ENCODE measurements around the gene FXR2.

Gene FXR2

GRCh38 chr17:7572588-7573323 lies 41.9 kb downstream of the FXR2 start:
- peak; percentile 99 for DNase-seq (ENCODE audit: low spot score)

GRCh38 chr17:7572338-7572587 lies 42.4 kb downstream of the FXR2 start:
- no peak for DNase-seq (ENCODE audit: low spot score)

- DNase-seq (ENCODE audit: low spot score) = no peak
These were observed 44.3 kb downstream of the FXR2 start for GRCh38 chr17:7570351-7570750.

- DNase-seq (ENCODE audit: low spot score) = no peak
These were observed 45.1 kb downstream of the FXR2 start for GRCh38 chr17:7569571-7569970.

GRCh38 chr17:7563115-7563869 lies 51.4 kb downstream of the FXR2 start:
- no peak for DNase-seq (ENCODE audit: low spot score)

- DNase-seq (ENCODE audit: low spot score) = no peak
These were observed 52.5 kb downstream of the FXR2 start for GRCh38 chr17:7562208-7562605.

- peak; percentile 82 for DNase-seq (ENCODE audit: low spot score)
These were observed 53.0 kb downstream of the FXR2 start, which contains the start of gene SENP3 for GRCh38 chr17:7561589-7562207. Gene SENP3 (plus strand): TSS chr17:7561919. CDS start chr17:7563077, 1,158 bp downstream.

GRCh38 chr17:7561028-7561575 lies 53.6 kb downstream of the FXR2 start:
- DNase-seq (ENCODE audit: low spot score) = peak; percentile 79

GRCh38 chr17:7560172-7561027 lies 54.3 kb downstream of the FXR2 start:
- no peak for DNase-seq (ENCODE audit: low spot score)

GRCh38 chr17:7559320-7560171 lies 55.2 kb downstream of the FXR2 start:
- DNase-seq (ENCODE audit: low spot score) = no peak

- no peak for DNase-seq (ENCODE audit: low spot score)
These were observed 56.0 kb downstream of the FXR2 start, which contains the start of gene TNFSF13 for GRCh38 chr17:7558544-7559319. Gene TNFSF13 (plus strand): TSS chr17:7558750. CDS start chr17:7559040, 290 bp downstream.

GRCh38 chr17:7557775-7558543 lies 56.7 kb downstream of the FXR2 start:
- DNase-seq (ENCODE audit: low spot score) = peak; percentile 84

- no peak for DNase-seq (ENCODE audit: low spot score)
These were observed 57.4 kb downstream of the FXR2 start for GRCh38 chr17:7557147-7557764.

GRCh38 chr17:7556627-7557026 lies 58.1 kb downstream of the FXR2 start:
- DNase-seq (ENCODE audit: low spot score) = no peak

GRCh38 chr17:7555320-7555948 lies 59.3 kb downstream of the FXR2 start:
- DNase-seq (ENCODE audit: low spot score) = no peak

GRCh38 chr17:7553356-7553755 lies 61.3 kb downstream of the FXR2 start:
- DNase-seq (ENCODE audit: low spot score) = no peak

- peak; percentile 80 for DNase-seq (ENCODE audit: low spot score)
These were observed 62.1 kb downstream of the FXR2 start for GRCh38 chr17:7552621-7553051.

- no peak for DNase-seq (ENCODE audit: low spot score)
These were observed 63.3 kb downstream of the FXR2 start for GRCh38 chr17:7551396-7551795.
